GM12873 (cell line): ENCODE results near the gene HS2ST1.

Source experiments
- CTCF ChIP-seq: IDR thresholded peaks from 2 replicates; pipeline ENCODE4 v1.5.1; 2012; ENCODE audit warnings: low read depth, mild to moderate bottlenecking, moderate library complexity, low read length, control low read depth; ENCODE audit not compliant: insufficient read depth; ENCODE audit errors: missing control alignments

The HS2ST1 gene

GRCh38 chr1:86914601-86914997 lies at the start of gene HS2ST1:
HS2ST1 (plus strand) TSS chr1:86914635.
- no peak for TF ChIP-seq CTCF

GRCh38 chr1:86865973-86866637 lies 48.3 kb upstream of the HS2ST1 start:
- no peak for TF ChIP-seq CTCF

- TF ChIP-seq CTCF = no peak
These were observed 47.8 kb upstream of the HS2ST1 start for GRCh38 chr1:86866665-86867064.

GRCh38 chr1:86868477-86868876 lies 46.0 kb upstream of the HS2ST1 start:
- no peak for TF ChIP-seq CTCF

- no peak for TF ChIP-seq CTCF
These were observed 43.4 kb upstream of the HS2ST1 start for GRCh38 chr1:86871001-86871400.

GRCh38 chr1:86872086-86872485 lies 42.3 kb upstream of the HS2ST1 start:
- no peak for TF ChIP-seq CTCF

GRCh38 chr1:86875722-86876121 lies 38.7 kb upstream of the HS2ST1 start:
- TF ChIP-seq CTCF = no peak
